ENCODE results near the gene RMDN2. TPM values are rescaled to one million over a fixed set of nuclear protein-coding genes. Genes with fewer than 3 reads are reported as not detected.
A peak's percentile ranks its signal among the peaks of the same experiment; 100 is the strongest.

RMDN2 gene
- polyA plus RNA-seq, 2 of the 4 experiments (the other 2 are of a cell fraction) = 4.6 to 6.9 TPM

DNA sequence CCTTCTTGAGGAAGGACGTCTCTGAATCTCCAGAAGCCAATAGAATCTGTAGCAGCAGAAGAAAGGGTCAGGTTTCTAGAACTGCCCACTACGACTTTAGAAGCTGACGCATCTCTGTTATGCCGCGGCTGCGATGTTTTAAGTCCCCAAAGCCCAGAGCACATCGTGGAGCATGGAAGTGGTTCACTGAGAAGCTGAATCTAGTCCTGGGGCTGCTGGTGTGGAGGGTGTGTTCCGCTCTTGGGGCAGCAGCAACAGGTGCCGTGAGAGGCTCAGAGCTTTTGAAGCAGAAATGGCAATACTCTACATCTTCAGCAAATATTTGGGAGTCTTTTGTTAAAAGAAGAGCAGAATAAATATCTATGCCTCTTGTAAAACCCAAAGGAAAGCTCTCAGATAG lies 48.9 kb upstream of the RMDN2 start:
- H3K4me3 ChIP-seq = no peak overlapping the region
- WGBS (ENCODE audit: missing lambda C conversion rate) = 66% methylated on average over 9 of the region's 9 CpGs
- no peak for ATAC-seq
- no peak overlapping the region for H3K27ac ChIP-seq
- ChIA-PET CTCF (interaction anchor here (0.7 to 12.9 kb wide), 29 partner anchors 11 to 588 kb away, joined by 3 to 292 read pairs (median 12); partner anchors contain the start of genes CDC42EP3 and QPCT), POLR2A (no interaction called here)
- no peak overlapping the region for H3K4me2 ChIP-seq
- no peaks in the 10 kb centered on the region for H3K9me3 ChIP-seq
- 0 out of 3 replicates have a peak, but pooled peaks cover 4% of the 10 kb centered on the region for H3K4me1 ChIP-seq
- no peak for DNase-seq (ENCODE audit: low read depth in 1 of 2, low spot score in 1 of 2)
- no peak for FAIRE-seq
- TF ChIP-seq EHMT2 (IDR thresholded peaks at IDR 0.05; ENCODE audit: low read depth) (no peak), EHF (CRISPR knock-in tag; IDR thresholded peaks at IDR 0.05) (no peak), NR3C1 (IDR thresholded peaks at IDR 0.05) (no peak), RARB (CRISPR knock-in tag; IDR thresholded peaks at IDR 0.05) (no peak), MAZ (IDR thresholded peaks at IDR 0.05; ENCODE audit: borderline replicate concordance, low read depth, low read length) (no peak), KDM5A (IDR thresholded peaks at IDR 0.05) (no peak), JUN (IDR thresholded peaks at IDR 0.05) (no peak), NPAS2 (CRISPR knock-in tag; IDR thresholded peaks at IDR 0.05; ENCODE audit: borderline replicate concordance) (no peak), PHF8 (IDR thresholded peaks at IDR 0.05; ENCODE audit: borderline replicate concordance, low read depth) (no peak), FOSB (CRISPR knock-in tag; IDR thresholded peaks at IDR 0.05) (no peak)

DNA sequence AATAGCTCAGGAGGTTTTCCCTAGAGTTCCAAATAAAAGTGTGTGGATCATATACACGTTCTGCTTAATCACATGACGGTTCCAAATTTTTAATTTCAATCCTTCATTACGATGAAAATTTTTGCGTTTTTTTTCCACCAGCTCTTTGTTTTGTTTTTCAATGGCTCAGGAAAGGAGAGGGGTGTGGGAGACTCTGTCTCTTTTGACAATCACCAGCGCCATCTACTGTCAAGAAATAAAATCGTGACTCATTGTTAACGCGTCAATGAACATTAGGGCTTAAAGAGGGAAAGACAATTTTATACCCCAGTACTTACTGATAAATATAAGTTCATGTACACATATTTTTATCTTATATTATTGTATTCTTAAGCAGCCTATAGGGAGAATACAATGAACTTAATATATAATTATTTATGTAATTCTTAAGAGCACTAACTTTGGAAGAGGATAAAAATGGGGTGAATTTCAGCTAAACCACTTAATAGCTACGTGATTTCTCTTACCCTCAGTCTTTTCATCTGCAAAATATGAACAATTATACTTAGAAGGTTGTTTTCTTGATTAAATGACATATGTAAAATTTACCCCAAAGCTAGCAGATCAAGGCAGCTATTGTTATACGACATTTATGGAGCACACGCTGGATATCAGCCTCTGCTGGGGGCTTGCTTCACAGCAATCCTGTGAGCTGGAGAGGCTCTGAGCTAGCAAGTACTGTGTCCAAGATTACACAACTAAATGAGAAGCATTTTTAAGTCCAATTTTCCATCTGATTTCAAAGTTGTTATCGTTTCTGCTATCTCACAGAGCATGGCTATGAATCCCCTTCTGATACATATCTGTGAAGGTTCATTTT lies 47.4 kb upstream of the RMDN2 start:
- CTCF ChIA-PET = interaction anchor here (0.5 to 12.9 kb wide), 114 partner anchors 10 to 1085 kb away, joined by 3 to 292 read pairs (median 4); partner anchors contain the start of genes CDC42EP3, PRKD3, QPCT and RMDN2
- 21% methylated on average over 12 of the region's 12 CpGs for WGBS (ENCODE audit: missing lambda C conversion rate)
- DNase-seq (ENCODE audit: low read depth in 1 of 2, low spot score in 1 of 2) (peak; percentile 59), ATAC-seq (peak; percentile 69 to 90), FAIRE-seq (peak; percentile 74)
- Histone ChIP-seq H3K4me1 (no peaks in the 10 kb centered on the region), H3K4me3 (no peak overlapping the region), H3K4me2 (peak overlapping the region; percentile 50), H3K9me3 (no peaks in the 10 kb centered on the region), H3K27ac (no peak overlapping the region; a peak in 1 of 6 replicates)
- TF ChIP-seq FOSL2 (IDR thresholded peaks at IDR 0.05) (no peak), FOSL2 (CRISPR knock-in tag; IDR thresholded peaks at IDR 0.05) (peak; percentile 91), RAD21 (conservative IDR thresholded peaks at IDR 0.05 in 1 of 2, IDR thresholded peaks at IDR 0.05 in 1 of 2) (peak; percentile 93 to 95), SMC3 (IDR thresholded peaks at IDR 0.05) (peak; percentile 93), FOSB (CRISPR knock-in tag; IDR thresholded peaks at IDR 0.05) (no peak)
- TF ChIP-seq, protein P1, sequence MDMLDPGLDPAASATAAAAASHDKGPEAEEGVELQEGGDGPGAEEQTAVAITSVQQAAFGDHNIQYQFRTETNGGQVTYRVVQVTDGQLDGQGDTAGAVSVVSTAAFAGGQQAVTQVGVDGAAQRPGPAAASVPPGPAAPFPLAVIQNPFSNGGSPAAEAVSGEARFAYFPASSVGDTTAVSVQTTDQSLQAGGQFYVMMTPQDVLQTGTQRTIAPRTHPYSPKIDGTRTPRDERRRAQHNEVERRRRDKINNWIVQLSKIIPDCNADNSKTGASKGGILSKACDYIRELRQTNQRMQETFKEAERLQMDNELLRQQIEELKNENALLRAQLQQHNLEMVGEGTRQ (IDR thresholded peaks at IDR 0.05) = no peak
- TF ChIP-seq, protein P2, sequence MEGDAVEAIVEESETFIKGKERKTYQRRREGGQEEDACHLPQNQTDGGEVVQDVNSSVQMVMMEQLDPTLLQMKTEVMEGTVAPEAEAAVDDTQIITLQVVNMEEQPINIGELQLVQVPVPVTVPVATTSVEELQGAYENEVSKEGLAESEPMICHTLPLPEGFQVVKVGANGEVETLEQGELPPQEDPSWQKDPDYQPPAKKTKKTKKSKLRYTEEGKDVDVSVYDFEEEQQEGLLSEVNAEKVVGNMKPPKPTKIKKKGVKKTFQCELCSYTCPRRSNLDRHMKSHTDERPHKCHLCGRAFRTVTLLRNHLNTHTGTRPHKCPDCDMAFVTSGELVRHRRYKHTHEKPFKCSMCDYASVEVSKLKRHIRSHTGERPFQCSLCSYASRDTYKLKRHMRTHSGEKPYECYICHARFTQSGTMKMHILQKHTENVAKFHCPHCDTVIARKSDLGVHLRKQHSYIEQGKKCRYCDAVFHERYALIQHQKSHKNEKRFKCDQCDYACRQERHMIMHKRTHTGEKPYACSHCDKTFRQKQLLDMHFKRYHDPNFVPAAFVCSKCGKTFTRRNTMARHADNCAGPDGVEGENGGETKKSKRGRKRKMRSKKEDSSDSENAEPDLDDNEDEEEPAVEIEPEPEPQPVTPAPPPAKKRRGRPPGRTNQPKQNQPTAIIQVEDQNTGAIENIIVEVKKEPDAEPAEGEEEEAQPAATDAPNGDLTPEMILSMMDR (IDR thresholded peaks at IDR 0.05) = peak; percentile 98
- POLR2A ChIA-PET = interaction anchor here (0.5 to 1.4 kb wide), 4 partner anchors 205 to 483 kb away, joined by 3 to 5 read pairs (median 4); no protein-coding TSS in a partner anchor

DNA sequence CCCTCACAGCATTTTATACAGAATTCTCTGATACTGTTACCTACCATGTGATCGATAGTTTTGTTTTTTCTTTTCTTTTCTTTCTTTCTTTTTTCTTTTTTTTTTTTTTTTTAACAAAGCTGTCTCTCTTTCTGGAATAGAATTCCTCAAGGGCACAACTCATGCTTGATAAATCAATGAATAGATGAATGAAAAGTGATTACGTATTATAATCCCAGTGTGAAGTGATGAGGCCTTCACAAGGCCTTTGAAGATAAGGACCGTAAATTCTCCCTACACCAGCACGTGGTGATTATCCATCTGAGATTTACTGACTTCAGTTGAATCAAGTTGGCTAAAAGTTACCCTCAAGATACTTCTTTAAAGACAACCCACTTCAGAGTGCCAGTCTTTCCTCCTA lies 46.6 kb upstream of the RMDN2 start:
- Histone ChIP-seq H3K4me3 (no peak overlapping the region), H3K9me3 (no peaks in the 10 kb centered on the region), H3K4me1 (no peaks in the 10 kb centered on the region), H3K4me2 (no peak overlapping the region), H3K27ac (no peak overlapping the region)
- no peak for TF ChIP-seq TP53 (CRISPR knock-in tag; IDR thresholded peaks at IDR 0.05)
- TF ChIP-seq KDM5A (IDR thresholded peaks at IDR 0.05) = no peak
- TF ChIP-seq RAD21 (conservative IDR thresholded peaks at IDR 0.05 in 1 of 2, IDR thresholded peaks at IDR 0.05 in 1 of 2) = no peak
- no peak for TF ChIP-seq SREBF2 (IDR thresholded peaks at IDR 0.05)
- no peak for TF ChIP-seq FOSL2 (IDR thresholded peaks at IDR 0.05)
- TF ChIP-seq FOSL2 (CRISPR knock-in tag; IDR thresholded peaks at IDR 0.05) = no peak
- TF ChIP-seq, protein P3, sequence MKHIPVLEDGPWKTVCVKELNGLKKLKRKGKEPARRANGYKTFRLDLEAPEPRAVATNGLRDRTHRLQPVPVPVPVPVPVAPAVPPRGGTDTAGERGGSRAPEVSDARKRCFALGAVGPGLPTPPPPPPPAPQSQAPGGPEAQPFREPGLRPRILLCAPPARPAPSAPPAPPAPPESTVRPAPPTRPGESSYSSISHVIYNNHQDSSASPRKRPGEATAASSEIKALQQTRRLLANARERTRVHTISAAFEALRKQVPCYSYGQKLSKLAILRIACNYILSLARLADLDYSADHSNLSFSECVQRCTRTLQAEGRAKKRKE (CRISPR knock-in tag; IDR thresholded peaks at IDR 0.05; ENCODE audit: low read depth) = no peak
- POLR2A ChIA-PET = interaction anchor here (0.6 to 1.1 kb wide), 2 partner anchors 41 to 484 kb away, joined by 3 read pairs; no protein-coding TSS in a partner anchor
- ATAC-seq = no peak
- WGBS (ENCODE audit: missing lambda C conversion rate) = 73% methylated on average over 3 of the region's 4 CpGs
- no peak for DNase-seq (ENCODE audit: low read depth in 1 of 2, low spot score in 1 of 2)
- FAIRE-seq = no peak
- CTCF ChIA-PET = interaction anchor here (0.5 to 12.9 kb wide), 31 partner anchors 10 to 711 kb away, joined by 3 to 292 read pairs (median 17); partner anchors contain the start of gene QPCT
